ENCODE results near the gene CNN3.

CNN3 gene

GRCh38 chr1:94888201-94888600 lies 38.7 kb downstream of the CNN3 start:
- Histone ChIP-seq H3K4me3 (replicated peaks; ENCODE audit: low read depth, low read length) (no peak overlapping the region), H3K27me3 (replicated peaks; ENCODE audit: control insufficient read depth, insufficient read depth, low read length) (no peaks in the 10 kb centered on the region), H3K36me3 (ENCODE audit: control insufficient read depth, insufficient read depth, low read length) (no peaks in the 10 kb centered on the region)
- TF ChIP-seq CTCF (IDR thresholded peaks at IDR 0.05; ENCODE audit: insufficient read depth, low read length, poor library complexity, severe bottlenecking) = no peak
- DNase-seq (ENCODE audit: extremely low read depth, insufficient read length) = no peak

- no peak for TF ChIP-seq CTCF (IDR thresholded peaks at IDR 0.05; ENCODE audit: insufficient read depth, low read length, poor library complexity, severe bottlenecking)
- H3K27me3 ChIP-seq (replicated peaks; ENCODE audit: control insufficient read depth, insufficient read depth, low read length) = no peaks in the 10 kb centered on the region
- no peak for DNase-seq (ENCODE audit: extremely low read depth, insufficient read length)
Measured at GRCh38 chr1:94887603-94888171, 39.2 kb downstream of the CNN3 start.

GRCh38 chr1:94887106-94887505 lies 39.8 kb downstream of the CNN3 start:
- no peak for DNase-seq (ENCODE audit: extremely low read depth, insufficient read length)
- no peaks in the 10 kb centered on the region for H3K36me3 ChIP-seq (ENCODE audit: control insufficient read depth, insufficient read depth, low read length)
- H3K27me3 ChIP-seq (replicated peaks; ENCODE audit: control insufficient read depth, insufficient read depth, low read length) = no peaks in the 10 kb centered on the region
- no peak for TF ChIP-seq CTCF (IDR thresholded peaks at IDR 0.05; ENCODE audit: insufficient read depth, low read length, poor library complexity, severe bottlenecking)
- no peak overlapping the region for H3K4me3 ChIP-seq (replicated peaks; ENCODE audit: low read depth, low read length)

More at GRCh38 chr1:94887603-94888171, 39.2 kb downstream of the CNN3 start:
- H3K36me3 ChIP-seq (ENCODE audit: control insufficient read depth, insufficient read depth, low read length) = no peaks in the 10 kb centered on the region
- no peak overlapping the region for H3K4me3 ChIP-seq (replicated peaks; ENCODE audit: low read depth, low read length)

- no peaks in the 10 kb centered on the region for H3K36me3 ChIP-seq (ENCODE audit: control insufficient read depth, insufficient read depth, low read length)
- no peak for TF ChIP-seq CTCF (IDR thresholded peaks at IDR 0.05; ENCODE audit: insufficient read depth, low read length, poor library complexity, severe bottlenecking)
- DNase-seq (ENCODE audit: extremely low read depth, insufficient read length) = no peak
- no peaks in the 10 kb centered on the region for H3K27me3 ChIP-seq (replicated peaks; ENCODE audit: control insufficient read depth, insufficient read depth, low read length)
- H3K4me3 ChIP-seq (replicated peaks; ENCODE audit: low read depth, low read length) = no peak overlapping the region
Measured at GRCh38 chr1:94886361-94886760, 40.5 kb downstream of the CNN3 start.

- TF ChIP-seq CTCF (IDR thresholded peaks at IDR 0.05; ENCODE audit: insufficient read depth, low read length, poor library complexity, severe bottlenecking) = no peak
- DNase-seq (ENCODE audit: extremely low read depth, insufficient read length) = no peak
- Histone ChIP-seq H3K36me3 (ENCODE audit: control insufficient read depth, insufficient read depth, low read length) (no peaks in the 10 kb centered on the region), H3K27me3 (replicated peaks; ENCODE audit: control insufficient read depth, insufficient read depth, low read length) (no peaks in the 10 kb centered on the region), H3K4me3 (replicated peaks; ENCODE audit: low read depth, low read length) (no peak overlapping the region)
Measured at GRCh38 chr1:94884507-94884906, 42.4 kb downstream of the CNN3 start.

GRCh38 chr1:94884106-94884505 lies 42.8 kb downstream of the CNN3 start:
- TF ChIP-seq CTCF (IDR thresholded peaks at IDR 0.05; ENCODE audit: insufficient read depth, low read length, poor library complexity, severe bottlenecking) = no peak
- DNase-seq (ENCODE audit: extremely low read depth, insufficient read length) = no peak
- Histone ChIP-seq H3K27me3 (replicated peaks; ENCODE audit: control insufficient read depth, insufficient read depth, low read length) (no peaks in the 10 kb centered on the region), H3K36me3 (ENCODE audit: control insufficient read depth, insufficient read depth, low read length) (no peaks in the 10 kb centered on the region), H3K4me3 (replicated peaks; ENCODE audit: low read depth, low read length) (no peak overlapping the region)
